ENCODE results near the gene SMTN. TPM values are rescaled to one million over a fixed set of nuclear protein-coding genes. Genes with fewer than 3 reads are reported as not detected.
A peak's percentile ranks its signal among the peaks of the same experiment; 100 is the strongest.

Gene SMTN
- total and polyA plus RNA-seq, 3 experiments from 2014 or later: 0.98 to 14.7 (median 13.2) TPM

DNA sequence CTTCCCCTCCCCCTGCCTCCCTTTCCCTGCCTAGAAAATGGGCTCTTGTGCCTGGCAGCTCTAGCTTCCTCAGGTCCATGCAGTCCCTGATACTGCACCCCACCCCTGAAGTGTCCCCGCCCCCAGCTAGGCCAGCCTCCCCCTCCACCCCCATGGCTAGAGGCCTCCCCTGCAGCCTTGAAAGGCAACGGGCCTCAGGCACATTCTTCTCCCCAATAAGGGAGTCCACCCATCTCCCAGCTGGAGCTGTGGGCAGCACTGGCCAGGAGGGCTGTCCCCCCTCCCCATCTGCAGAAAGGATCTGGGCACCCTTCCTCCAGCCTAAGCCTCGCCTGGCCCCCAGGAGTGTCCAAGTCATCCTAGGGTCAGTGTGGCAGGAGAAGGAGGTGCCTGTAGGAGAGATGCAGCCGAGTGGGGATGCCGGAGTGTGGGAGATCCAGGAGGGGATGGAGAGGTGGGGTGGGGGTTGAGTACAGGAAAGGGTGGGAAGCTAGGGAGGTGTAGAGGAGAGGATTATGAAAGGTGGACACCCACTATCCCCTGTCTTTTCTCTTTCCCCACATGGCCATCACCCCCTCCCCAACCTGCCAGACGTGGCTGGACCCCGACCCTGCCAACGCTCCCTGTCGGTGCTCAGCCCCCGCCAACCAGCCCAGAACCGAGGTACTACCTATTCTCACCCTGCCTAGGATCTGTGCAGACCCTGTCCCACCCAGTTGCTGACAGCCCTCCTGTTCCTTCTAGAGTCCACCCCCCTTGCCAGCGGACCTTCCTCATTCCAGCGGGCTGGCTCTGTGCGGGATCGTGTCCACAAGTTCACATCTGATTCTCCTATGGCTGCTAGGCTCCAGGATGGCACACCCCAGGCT, 9.3 kb downstream of the SMTN start:
- Histone ChIP-seq H3K4me3 (ENCODE audit: low read length) (no peak overlapping the region), H3K4me1 (ENCODE audit: insufficient read depth, low read length) (no peaks in the 10 kb centered on the region), H3K36me3 (ENCODE audit: insufficient read depth, low read length) (no peaks in the 10 kb centered on the region), H3K27ac (ENCODE audit: low read depth, low read length) (no peak overlapping the region), H3K27me3 (ENCODE audit: insufficient read depth, low read length, poor library complexity, severe bottlenecking) (no peaks in the 10 kb centered on the region), H3K9me3 (ENCODE audit: low read length) (no peaks in the 10 kb centered on the region)
- Mint-ChIP-seq H3K4me3 (no peak overlapping the region), H3K9me3 (no peaks in the 10 kb centered on the region), H3K27me3 (no peaks in the 10 kb centered on the region), H3K4me1 (no peaks in the 10 kb centered on the region), H3K36me3 (no peaks in the 10 kb centered on the region), H3K27ac (no peak overlapping the region)
- ChIA-PET POLR2A (no interaction called here), CTCF (interaction anchor here (0.9 to 1.1 kb wide), 2 partner anchors 136 to 140 kb away, joined by 3 read pairs; no protein-coding TSS in a partner anchor)
- DNase-seq: peak in 1 of 5 donors; percentile 37

DNA sequence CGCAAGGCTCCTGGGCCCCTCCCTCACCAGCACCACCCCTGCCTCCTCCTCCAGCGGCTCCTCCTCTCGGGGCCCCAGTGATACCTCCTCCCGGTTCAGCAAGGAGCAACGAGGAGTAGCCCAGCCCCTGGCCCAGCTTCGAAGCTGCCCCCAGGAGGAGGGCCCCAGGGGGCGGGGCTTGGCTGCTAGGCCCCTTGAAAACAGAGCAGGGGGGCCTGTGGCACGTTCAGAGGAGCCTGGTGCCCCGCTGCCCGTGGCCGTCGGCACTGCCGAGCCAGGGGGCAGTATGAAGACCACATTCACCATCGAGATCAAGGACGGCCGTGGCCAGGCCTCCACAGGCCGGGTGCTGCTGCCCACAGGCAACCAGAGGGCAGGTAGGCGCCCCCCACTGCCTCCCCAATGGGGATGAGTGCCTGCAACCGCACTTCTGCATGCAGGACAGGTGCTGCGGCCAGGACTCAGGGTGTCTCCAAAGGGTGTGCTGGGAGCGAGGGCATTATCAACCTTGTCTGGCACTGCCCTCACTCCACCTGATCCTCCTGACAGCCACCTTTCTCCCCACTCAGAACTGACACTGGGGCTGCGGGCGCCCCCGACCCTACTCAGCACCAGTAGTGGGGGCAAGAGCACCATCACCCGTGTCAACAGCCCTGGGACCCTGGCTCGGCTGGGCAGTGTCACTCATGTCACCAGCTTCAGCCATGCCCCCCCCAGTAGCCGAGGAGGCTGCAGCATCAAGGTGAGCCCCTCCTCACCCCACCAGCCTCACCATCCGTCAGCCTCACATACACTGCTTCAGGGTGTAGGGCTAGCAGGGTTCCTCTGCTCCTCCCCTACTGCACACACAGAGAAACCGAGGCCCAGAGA, 10.2 kb downstream of the SMTN start:
- H3K4me1 Mint-ChIP-seq: no peaks in the 10 kb centered on the region
- CTCF ChIA-PET: no interaction called here

GRCh38 chr22:31092161-31092560, 11.0 kb downstream of the SMTN start:
- Histone ChIP-seq H3K4me1 (ENCODE audit: insufficient read depth, low read length) (no peaks in the 10 kb centered on the region), H3K4me3 (ENCODE audit: low read length) (no peak overlapping the region), H3K9me3 (ENCODE audit: low read length) (no peaks in the 10 kb centered on the region), H3K27me3 (ENCODE audit: insufficient read depth, low read length, poor library complexity, severe bottlenecking) (no peaks in the 10 kb centered on the region), H3K27ac (ENCODE audit: low read depth, low read length) (no peak overlapping the region), H3K36me3 (ENCODE audit: insufficient read depth, low read length) (no peaks in the 10 kb centered on the region)
- H3K4me1 Mint-ChIP-seq: no peaks in the 10 kb centered on the region
- H3K27me3 Mint-ChIP-seq: no peaks in the 10 kb centered on the region
- DNase-seq: peak in 1 of 5 donors; percentile 0
- H3K27ac Mint-ChIP-seq: no peak overlapping the region
- H3K4me3 Mint-ChIP-seq: no peak overlapping the region
- no peaks in the 10 kb centered on the region for H3K36me3 Mint-ChIP-seq
- H3K9me3 Mint-ChIP-seq: no peaks in the 10 kb centered on the region
- POLR2A ChIA-PET: no interaction called here
- CTCF ChIA-PET: no interaction called here

More for the DNA sequence above, 10.2 kb downstream of the SMTN start:
- Mint-ChIP-seq H3K36me3 (no peaks in the 10 kb centered on the region), H3K9me3 (no peaks in the 10 kb centered on the region), H3K27me3 (no peaks in the 10 kb centered on the region), H3K4me3 (no peak overlapping the region), H3K27ac (no peak overlapping the region)
- Histone ChIP-seq H3K9me3 (ENCODE audit: low read length) (no peaks in the 10 kb centered on the region), H3K27me3 (ENCODE audit: insufficient read depth, low read length, poor library complexity, severe bottlenecking) (no peaks in the 10 kb centered on the region), H3K4me3 (ENCODE audit: low read length) (no peak overlapping the region), H3K4me1 (ENCODE audit: insufficient read depth, low read length) (no peaks in the 10 kb centered on the region), H3K36me3 (ENCODE audit: insufficient read depth, low read length) (no peaks in the 10 kb centered on the region), H3K27ac (ENCODE audit: low read depth, low read length) (no peak overlapping the region)
- peak in 1 of 5 donors; percentile 15 for DNase-seq
- POLR2A ChIA-PET: no interaction called here

DNA sequence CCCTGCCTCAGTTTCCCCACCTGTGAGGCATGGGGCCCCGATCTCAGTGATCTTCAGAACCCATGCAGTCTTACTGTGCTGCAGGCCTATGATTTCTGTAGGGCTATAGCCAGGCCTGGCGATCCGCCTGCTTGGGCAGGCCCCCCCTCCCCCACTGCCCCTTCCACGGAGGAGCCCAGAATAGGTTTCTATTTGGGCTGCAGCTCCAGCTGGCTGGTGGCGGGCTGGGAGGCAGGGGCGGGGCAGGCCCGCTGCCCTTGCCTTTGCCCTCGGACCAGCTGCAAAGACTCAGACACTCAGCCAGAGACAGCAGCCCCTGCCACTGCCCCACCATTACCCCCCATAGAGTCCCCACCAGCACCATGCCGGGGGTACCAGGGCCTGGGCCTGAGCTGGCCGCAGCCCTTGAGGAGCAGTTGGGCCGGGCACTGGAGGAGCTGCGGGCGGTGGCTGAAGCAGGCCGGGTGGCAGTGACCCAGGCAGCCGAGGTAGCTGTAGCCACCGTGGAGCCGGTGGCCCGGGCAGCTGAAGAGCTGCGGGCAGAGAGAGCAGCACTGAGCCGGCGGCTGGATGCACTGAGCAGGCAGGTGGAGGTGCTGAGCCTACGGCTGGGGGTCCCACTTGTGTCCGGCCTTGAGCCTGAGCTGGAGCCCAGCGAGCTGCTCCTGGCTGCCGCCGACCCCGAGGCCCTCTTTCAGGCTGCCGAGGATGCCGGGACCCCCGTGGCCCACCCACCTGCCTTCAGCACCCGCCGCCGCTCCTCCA, 12.2 kb downstream of the SMTN start:
- H3K9me3 ChIP-seq (ENCODE audit: low read length): no peaks in the 10 kb centered on the region
- CTCF ChIA-PET: interaction anchor here (1.4 to 1.5 kb wide), 2 partner anchors 8 to 10 kb away, joined by 3 to 4 read pairs; no protein-coding TSS in a partner anchor

GRCh38 chr22:31094021-31094551, 13.0 kb downstream of the SMTN start:
- H3K36me3 ChIP-seq (ENCODE audit: insufficient read depth, low read length): no peaks in the 10 kb centered on the region
- peak overlapping the region in 1 of 8 donors; percentile 4 for H3K27ac Mint-ChIP-seq
- no peaks in the 10 kb centered on the region for H3K36me3 Mint-ChIP-seq
- no peaks in the 10 kb centered on the region for H3K27me3 ChIP-seq (ENCODE audit: insufficient read depth, low read length, poor library complexity, severe bottlenecking)
- no peak overlapping the region for H3K27ac ChIP-seq (ENCODE audit: low read depth, low read length)
- no peaks in the 10 kb centered on the region for H3K4me1 ChIP-seq (ENCODE audit: insufficient read depth, low read length)
- no peaks in the 10 kb centered on the region for H3K9me3 Mint-ChIP-seq
- H3K4me3 ChIP-seq (ENCODE audit: low read length): no peak overlapping the region
- no peak overlapping the region for H3K4me3 Mint-ChIP-seq
- no peak for DNase-seq
- CTCF ChIA-PET: interaction anchor here (1.4 to 1.5 kb wide), 2 partner anchors 9 kb away, joined by 3 to 4 read pairs; no protein-coding TSS in a partner anchor
- no peaks in the 10 kb centered on the region for H3K27me3 Mint-ChIP-seq
- no peaks in the 10 kb centered on the region for H3K4me1 Mint-ChIP-seq
- no peaks in the 10 kb centered on the region for H3K9me3 ChIP-seq (ENCODE audit: low read length)
- POLR2A ChIA-PET: interaction anchor here (1.0 kb wide), 1 partner anchor 13 kb away, joined by 8 read pairs; the partner anchor contains the start of gene SELENOM

More for the DNA sequence above, 12.2 kb downstream of the SMTN start:
- Mint-ChIP-seq H3K9me3 (no peaks in the 10 kb centered on the region), H3K4me3 (no peak overlapping the region), H3K27ac (no peak overlapping the region), H3K36me3 (no peaks in the 10 kb centered on the region), H3K4me1 (no peaks in the 10 kb centered on the region), H3K27me3 (no peaks in the 10 kb centered on the region)
- no peaks in the 10 kb centered on the region for H3K27me3 ChIP-seq (ENCODE audit: insufficient read depth, low read length, poor library complexity, severe bottlenecking)
- POLR2A ChIA-PET: no interaction called here
- H3K4me3 ChIP-seq (ENCODE audit: low read length): no peak overlapping the region
- no peak overlapping the region for H3K27ac ChIP-seq (ENCODE audit: low read depth, low read length)
- no peaks in the 10 kb centered on the region for H3K36me3 ChIP-seq (ENCODE audit: insufficient read depth, low read length)
- peak in 1 of 5 donors; percentile 31 for DNase-seq
- H3K4me1 ChIP-seq (ENCODE audit: insufficient read depth, low read length): no peaks in the 10 kb centered on the region

DNA sequence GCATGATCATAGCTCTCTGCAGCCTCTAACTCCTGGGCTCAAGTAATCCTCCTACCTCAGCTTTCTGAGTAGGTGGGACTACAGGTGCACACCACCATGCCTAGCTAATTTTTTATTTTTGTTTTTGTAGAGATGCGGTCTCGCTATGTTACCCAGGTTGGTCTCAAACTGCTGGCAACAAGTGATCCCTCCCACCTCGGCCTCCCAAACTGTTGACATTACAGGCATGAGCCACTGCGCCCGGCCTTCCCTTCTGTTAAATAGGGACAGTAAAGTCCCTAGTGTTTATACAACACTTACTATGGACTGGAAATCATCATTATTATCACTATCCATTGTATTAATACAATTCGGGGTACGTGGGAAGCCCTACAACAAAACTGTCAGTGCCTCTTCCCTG, 13.6 kb downstream of the SMTN start:
- Histone ChIP-seq H3K36me3 (ENCODE audit: insufficient read depth, low read length) (no peaks in the 10 kb centered on the region), H3K4me1 (ENCODE audit: insufficient read depth, low read length) (no peaks in the 10 kb centered on the region), H3K27ac (ENCODE audit: low read depth, low read length) (no peak overlapping the region), H3K9me3 (ENCODE audit: low read length) (no peaks in the 10 kb centered on the region), H3K27me3 (ENCODE audit: insufficient read depth, low read length, poor library complexity, severe bottlenecking) (no peaks in the 10 kb centered on the region), H3K4me3 (ENCODE audit: low read length) (no peak overlapping the region)
- Mint-ChIP-seq H3K27ac (peak overlapping the region in 2 of 8 donors; percentile 27 to 43), H3K27me3 (no peaks in the 10 kb centered on the region), H3K9me3 (no peaks in the 10 kb centered on the region), H3K4me3 (no peak overlapping the region), H3K4me1 (no peaks in the 10 kb centered on the region), H3K36me3 (no peaks in the 10 kb centered on the region)
- no peak for DNase-seq
- POLR2A ChIA-PET: interaction anchor here (1.0 kb wide), 1 partner anchor 13 kb away, joined by 8 read pairs; the partner anchor contains the start of gene SELENOM
- CTCF ChIA-PET: interaction anchor here (1.3 to 1.5 kb wide), 3 partner anchors 9 to 11 kb away, joined by 3 to 4 read pairs (median 3); no protein-coding TSS in a partner anchor

- Histone ChIP-seq H3K4me3 (ENCODE audit: low read length) (no peak overlapping the region), H3K4me1 (ENCODE audit: insufficient read depth, low read length) (no peaks in the 10 kb centered on the region), H3K27me3 (ENCODE audit: insufficient read depth, low read length, poor library complexity, severe bottlenecking) (no peaks in the 10 kb centered on the region), H3K36me3 (ENCODE audit: insufficient read depth, low read length) (no peaks in the 10 kb centered on the region), H3K9me3 (ENCODE audit: low read length) (no peaks in the 10 kb centered on the region), H3K27ac (ENCODE audit: low read depth, low read length) (no peak overlapping the region)
- Mint-ChIP-seq H3K36me3 (no peaks in the 10 kb centered on the region), H3K4me3 (no peak overlapping the region), H3K27me3 (no peaks in the 10 kb centered on the region), H3K9me3 (no peaks in the 10 kb centered on the region), H3K4me1 (no peaks in the 10 kb centered on the region), H3K27ac (peak overlapping the region in 1 of 8 donors; percentile 43)
- DNase-seq: no peak
- ChIA-PET CTCF (interaction anchor here (1.3 to 1.4 kb wide), 2 partner anchors 10 to 11 kb away, joined by 3 to 10 read pairs; no protein-coding TSS in a partner anchor), POLR2A (no interaction called here)
Observed at GRCh38 chr22:31095637-31096249, 14.6 kb downstream of the SMTN start.

Measured in CD8-positive, alpha-beta memory T cell (primary cell).